Measurements from ENCODE around the gene CLEC18B.
A peak's percentile ranks its signal among the peaks of the same experiment; 100 is the strongest.
"Not testable (repeated sequence)": the region's sequence is repeated elsewhere in the genome, so short reads cannot be mapped to it uniquely, and the experiment has no call there.

The CLEC18B gene

GRCh38 chr16:74404148-74404933, 16.9 kb downstream of the CLEC18B start:
- DNase-seq, result not testable (repeated sequence)

DNA sequence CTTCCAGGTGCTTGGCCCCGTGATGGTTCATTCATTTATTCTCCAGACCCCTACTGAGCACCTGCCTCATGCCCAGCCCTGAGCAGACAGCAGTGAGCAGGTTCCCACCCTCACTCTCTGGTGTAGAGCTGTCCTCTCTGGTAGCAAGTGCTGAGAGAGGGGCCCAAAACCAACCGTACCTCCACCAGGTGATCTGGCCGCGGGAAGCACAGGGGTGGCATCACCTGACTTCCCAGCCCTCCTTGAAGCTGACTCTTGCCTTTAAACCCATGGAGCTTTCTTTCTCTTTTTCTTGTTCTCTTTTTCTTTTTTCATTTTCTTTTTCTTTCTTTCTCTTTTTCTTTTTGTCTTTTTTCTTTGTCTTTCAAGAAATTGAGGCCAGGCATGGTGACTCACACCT, 21.0 kb downstream of the CLEC18B start:
- DNase-seq, result not testable (repeated sequence)

GRCh38 chr16:74398212-74398895, 22.9 kb downstream of the CLEC18B start:
- not testable (repeated sequence) for DNase-seq

GRCh38 chr16:74396521-74397017, 24.7 kb downstream of the CLEC18B start:
- not testable (repeated sequence) for DNase-seq

DNA sequence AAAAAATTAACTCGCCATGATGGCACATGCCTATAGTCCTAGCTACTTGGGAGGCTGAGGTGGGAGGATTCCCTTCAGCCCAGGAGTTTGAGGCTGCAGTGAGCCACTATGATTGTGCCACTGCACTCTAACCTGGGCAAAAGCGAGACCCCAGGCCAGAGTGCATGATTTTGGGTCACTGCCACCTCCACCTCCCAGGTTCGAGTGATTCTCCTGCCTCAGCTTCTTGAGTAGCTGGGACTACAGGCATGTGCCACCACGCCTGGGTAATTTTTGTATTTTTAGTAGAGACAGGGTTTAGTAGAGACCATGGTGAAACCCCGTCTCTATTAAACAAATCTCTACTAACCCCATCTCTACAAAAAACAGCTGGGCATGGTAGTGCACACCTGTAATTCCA, 26.7 kb downstream of the CLEC18B start:
- not testable (repeated sequence) for DNase-seq

DNA sequence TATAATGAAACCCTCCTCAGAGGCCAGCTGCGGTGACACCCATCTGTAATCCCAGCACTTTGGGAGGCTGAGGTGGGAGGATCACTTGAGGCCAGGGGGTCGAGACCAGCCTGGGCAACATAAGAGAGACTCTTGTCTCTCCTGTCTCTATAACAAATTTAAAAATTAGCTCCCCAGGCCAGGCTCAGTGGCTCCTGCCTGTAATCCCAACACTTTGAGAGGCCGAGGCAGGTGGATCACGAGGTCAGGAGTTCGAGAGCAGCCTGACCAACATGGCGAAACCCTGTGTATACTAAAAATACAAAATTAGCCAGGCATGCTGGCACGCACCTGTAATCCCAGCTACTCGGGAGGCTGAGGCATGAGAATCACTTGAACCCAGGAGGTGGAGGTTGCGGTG, 27.1 kb downstream of the CLEC18B start:
- DNase-seq, result not testable (repeated sequence)

- not testable (repeated sequence) for DNase-seq
Observed at GRCh38 chr16:74391454-74392050, 29.7 kb downstream of the CLEC18B start.

DNA sequence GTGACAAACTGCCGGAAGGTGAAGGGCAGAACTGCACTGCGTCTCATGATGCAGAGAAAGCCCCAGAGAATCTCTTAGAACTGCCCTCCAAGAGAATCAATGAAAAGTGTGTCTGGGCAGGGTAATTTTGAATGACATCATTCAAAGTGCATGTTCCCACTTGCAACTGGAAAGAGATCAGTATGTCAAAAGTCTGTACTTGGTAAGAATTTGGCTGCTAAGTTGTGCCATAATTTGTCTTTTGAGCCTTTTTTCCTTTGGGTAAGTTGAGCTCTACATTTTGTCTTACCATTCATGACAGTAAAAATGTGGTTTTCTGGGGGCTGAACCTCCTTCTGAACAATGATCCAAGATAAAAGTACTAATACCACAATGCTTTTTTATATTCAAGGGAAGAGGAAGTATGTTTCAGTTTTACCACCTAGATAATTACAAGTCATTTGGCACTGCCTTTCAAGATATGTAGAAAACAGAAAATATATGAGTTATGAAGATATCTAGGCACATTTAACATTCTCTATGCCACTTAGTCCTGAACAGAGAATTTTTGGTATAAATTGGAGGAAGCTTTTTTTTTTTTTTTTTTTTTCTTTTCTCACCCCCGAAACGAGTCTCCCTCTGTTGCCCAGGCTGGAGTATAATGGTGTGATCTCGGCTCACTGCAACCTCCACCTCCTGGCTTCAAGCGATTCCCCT, 38.8 kb downstream of the CLEC18B start:
- DNase-seq, result not testable (repeated sequence)

DNA sequence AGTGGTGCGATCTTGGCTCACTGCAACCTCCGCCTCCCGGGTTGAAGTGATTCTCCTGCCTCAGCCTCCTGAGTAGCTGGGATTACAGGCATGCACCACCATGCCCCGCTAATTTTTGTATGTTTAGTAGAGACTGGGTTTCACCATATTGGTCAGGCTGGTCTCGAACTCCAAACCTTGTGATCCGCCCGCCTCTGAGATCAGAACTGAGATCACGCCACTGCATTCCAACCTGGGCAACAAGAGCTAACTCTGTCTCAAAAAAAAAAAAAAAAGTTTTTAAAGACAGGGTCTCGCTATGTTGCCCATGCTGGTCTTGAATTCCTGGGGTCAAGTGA, 47.5 kb downstream of the CLEC18B start:
- not testable (repeated sequence) for DNase-seq

- DNase-seq, result no peak
Observed at GRCh38 chr16:74372953-74373846, 48.1 kb downstream of the CLEC18B start.

DNA sequence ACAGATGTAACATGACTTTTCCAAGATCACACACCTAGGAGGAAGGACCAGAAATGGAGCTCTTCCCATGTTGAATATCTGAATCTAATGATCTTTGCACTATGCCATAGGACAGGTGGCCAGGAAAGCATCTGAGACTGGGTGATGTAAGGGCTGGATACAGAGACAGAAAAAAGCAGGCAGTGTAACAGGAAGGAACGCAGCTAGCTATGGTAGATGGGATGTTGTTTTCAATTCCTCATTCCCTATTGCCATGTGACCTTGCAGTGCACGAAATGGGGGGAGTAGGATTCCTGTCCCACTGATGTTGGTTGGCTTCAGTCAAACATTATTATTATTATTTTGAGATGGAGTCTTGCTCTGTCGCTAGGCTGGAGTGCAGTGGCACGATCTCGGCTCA, 48.9 kb downstream of the CLEC18B start:
- no peak for DNase-seq

DNA sequence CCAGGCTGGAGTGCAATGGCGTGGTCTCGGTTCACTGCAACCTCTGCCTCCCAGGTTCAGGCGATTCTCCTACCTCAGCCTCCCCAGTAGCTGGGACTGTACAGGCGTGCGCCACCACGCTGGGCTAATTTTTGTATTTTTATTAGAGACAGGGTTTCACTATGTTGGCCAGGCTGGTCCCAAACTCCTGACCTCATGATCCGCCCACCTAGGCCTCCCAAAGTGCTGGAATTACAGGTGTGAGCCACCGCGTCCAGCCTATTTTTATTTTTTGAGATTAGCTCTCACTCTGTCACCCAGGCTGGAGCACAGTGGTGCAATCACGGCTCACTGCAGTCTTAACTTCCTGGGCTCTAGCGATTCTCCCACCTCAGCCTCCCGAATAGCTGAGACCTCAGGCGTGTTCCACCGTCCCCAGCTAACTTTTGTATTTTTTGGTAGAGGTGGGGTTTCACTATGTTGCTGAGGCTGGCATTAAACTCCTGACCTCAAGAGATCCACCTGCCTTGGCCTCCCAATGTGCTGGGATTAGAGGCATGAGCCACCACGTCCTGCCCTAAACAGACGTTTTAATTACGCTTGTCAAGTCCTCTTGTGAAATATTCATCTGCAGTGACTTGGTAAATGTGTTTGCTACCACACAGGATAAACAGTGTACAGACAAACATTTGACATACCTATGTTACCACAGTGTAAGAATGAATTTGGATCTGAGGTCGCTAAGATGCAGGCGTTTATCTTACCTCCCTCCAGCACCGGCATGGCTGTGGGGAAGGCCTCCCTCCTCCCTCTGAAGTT, 50.7 kb downstream of the CLEC18B start:
- DNase-seq, result not testable (repeated sequence)

DNA sequence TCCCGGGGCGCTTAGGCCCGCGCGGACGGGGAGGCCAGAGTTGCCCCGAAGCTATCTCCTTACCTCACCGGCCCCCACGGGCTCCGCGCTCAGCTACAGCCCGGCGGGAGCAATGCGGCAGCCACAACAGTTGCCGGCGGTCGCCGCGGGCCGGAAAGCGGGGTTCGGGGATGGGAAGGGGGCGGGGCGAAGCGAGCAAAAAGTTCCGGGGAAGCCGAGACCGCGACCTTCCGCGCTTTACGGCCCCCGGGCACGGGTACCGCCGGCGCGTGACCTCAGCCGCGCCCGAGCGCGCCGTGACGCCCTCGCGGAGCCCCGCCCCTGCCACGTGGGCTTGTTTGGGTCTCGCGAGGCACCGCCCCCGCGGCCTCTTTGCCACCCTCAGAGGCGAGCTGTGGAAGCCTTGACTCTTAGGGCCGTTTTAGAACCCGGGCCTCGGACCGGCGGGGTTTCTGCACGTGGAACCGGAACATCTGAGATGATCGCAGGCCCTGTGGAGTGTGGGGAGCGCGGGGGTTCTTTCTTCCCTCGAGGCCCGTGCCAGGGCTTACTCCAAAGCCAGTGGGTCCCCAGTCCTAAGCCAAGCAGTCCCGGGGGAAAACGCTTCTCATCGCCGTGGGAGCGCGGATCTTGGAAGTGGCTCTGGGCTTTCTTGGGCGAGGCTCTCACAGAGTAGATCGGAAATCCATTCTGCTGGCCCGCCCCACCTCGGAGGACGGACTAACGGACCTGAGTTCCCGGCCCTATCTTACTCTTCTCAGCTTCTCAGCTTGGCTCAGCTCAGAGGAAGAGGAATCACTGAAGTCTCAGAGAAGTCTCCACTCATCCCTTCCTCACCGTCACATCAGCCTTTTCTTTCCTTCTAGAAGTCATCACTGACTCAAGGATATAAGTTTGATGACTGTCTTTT, 53.0 kb downstream of the CLEC18B start:
- peak; percentile 99 for DNase-seq

DNA sequence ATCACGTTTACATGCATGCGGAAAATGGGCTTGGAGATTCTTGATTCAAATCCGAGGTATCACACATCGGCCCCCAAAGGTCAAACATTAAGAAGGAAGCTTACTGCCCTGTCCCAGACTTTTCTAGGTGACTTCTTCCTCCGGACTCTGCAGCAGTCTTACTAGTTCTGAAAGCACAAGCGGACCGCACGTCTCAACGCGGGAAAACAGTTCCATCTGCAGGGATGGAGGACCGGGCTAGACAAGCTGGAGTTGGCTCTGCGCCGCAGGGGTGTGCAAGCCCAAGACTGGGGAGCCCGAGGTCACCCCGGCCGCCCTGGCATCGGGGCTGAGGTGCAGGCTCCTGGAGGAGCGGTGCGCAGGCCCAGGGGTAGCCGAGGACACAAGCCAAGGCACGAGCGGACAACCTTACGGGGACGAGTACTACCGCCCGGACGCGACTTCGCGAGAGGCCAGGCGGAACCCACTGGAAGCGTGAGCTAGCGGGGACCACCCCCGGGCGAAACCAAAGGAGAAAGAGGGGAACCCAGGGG, 53.7 kb downstream of the CLEC18B start:
- DNase-seq, result not testable (repeated sequence)

- not testable (repeated sequence) for DNase-seq
Observed at GRCh38 chr16:74361646-74362610, 59.4 kb downstream of the CLEC18B start.
